OCI-M1 (cell line): ENCODE data around the gene SRL.
"Not testable (repeated sequence)": the region's sequence is repeated elsewhere in the genome, so short reads cannot be mapped to it uniquely, and the experiment has no call there.

Source experiments
- DNase-seq: peaks from one replicate; lab custom pipeline; 2025; lab: John Stamatoyannopoulos, UW

SRL gene

DNA sequence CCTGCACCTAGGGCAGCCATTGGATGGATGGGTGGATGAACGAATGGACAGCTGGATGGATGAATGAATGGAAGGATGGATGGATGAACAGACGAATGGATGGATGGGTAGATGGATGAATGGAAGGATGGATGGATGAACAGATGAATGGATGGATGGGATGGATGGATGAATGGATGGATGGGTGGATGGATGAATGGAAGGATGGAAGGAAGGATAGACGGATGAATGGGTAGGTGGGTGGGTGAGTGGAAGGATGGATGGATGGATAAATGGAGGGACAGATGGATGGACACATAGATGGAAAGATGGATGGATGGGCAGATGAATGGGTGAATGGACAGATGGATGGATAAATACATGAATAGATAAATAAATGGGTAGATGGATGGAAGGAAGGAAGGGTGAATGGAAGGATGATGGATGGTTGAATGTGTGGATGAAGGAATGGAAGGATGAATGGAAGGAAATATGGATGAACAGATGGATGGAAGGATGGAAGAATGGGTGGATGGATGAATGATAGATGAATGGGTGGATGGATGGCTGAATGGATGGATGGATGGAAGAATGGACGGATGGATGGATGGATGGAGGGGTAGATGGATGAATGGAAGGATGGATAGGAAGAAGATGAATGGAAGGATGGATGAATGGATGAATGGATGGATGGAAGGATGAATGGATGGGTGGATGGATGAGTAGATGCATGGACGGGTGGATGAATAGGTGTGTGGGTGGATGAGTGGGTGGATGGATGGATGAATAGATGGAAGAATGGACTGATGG lies 15.4 kb downstream of the SRL start:
- DNase-seq = no peak

DNA sequence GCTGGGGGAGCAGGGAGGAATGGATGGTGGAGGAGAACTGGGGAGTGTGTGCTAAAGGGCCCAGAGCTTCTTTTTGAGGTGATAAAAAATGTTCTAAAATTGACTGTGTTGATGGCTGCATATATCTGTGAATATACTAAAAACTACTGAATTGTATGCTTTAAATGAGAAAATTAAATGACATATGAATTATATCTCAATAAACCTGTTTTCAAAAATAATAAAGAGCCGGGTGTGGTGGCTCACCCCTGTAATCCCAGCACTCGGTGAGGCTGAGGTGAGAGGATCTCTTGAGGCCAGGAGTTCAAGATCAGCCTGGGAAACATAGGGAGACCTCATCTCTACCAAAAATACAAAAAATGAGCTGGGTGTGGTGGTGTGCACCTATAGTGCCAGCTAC lies 16.8 kb downstream of the SRL start:
- DNase-seq = no peak

- no peak for DNase-seq
Observed at GRCh38 chr16:4220358-4220757, 21.5 kb downstream of the SRL start.

GRCh38 chr16:4218202-4218601 lies 23.7 kb downstream of the SRL start:
- DNase-seq = no peak

GRCh38 chr16:4217204-4218131 lies 24.4 kb downstream of the SRL start:
- DNase-seq = no peak

DNA sequence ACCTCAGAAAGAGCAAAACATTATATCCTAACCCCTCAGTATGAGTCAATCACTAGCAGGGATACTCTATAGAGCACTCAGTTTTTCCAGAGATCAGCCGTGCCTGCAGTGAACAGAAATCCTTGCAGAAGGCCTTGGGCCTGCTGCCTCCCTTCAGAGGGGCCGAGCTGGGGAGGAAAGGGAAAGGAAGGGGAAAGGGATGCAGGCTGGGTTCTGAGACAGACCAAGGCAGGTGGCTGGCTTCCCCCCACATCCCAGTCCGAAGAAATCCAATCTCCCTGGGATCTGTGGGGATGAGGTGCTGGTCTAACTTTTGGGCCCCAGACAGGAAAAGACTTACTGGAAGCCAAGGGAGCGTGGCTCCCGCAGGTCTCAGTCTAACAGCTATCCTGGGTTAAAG lies 25.3 kb downstream of the SRL start:
- DNase-seq = no peak

DNA sequence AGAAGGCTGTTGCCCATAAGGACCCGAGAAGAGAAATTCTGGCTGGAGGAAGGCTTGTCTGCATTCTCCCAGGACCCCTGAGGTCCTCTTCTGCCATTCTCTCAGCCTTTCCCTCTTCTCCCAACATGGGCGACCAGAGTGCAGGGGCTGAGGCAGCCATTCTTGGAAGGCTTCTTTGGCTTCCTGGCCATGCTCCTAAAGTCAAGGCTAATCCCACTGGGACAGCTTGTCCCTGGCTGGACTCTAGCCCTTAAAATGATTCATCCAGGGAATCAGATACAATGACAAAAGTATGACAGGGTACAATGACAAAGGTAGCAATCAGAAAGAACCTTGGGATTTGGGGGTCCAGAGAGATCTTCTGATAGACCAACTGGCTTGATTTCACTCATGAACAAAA lies 26.8 kb downstream of the SRL start:
- no peak for DNase-seq

GRCh38 chr16:4214215-4214621 lies 27.7 kb downstream of the SRL start:
- DNase-seq = no peak

- no peak for DNase-seq
Observed at GRCh38 chr16:4213737-4214136, 28.1 kb downstream of the SRL start.

- no peak for DNase-seq
Observed at GRCh38 chr16:4212934-4213296, 29.0 kb downstream of the SRL start.

- no peak for DNase-seq
Observed at GRCh38 chr16:4212211-4212933, 29.5 kb downstream of the SRL start.

- DNase-seq = not testable (repeated sequence)
Observed at GRCh38 chr16:4211445-4212210, 30.3 kb downstream of the SRL start.

GRCh38 chr16:4209666-4210065 lies 32.2 kb downstream of the SRL start:
- no peak for DNase-seq

DNA sequence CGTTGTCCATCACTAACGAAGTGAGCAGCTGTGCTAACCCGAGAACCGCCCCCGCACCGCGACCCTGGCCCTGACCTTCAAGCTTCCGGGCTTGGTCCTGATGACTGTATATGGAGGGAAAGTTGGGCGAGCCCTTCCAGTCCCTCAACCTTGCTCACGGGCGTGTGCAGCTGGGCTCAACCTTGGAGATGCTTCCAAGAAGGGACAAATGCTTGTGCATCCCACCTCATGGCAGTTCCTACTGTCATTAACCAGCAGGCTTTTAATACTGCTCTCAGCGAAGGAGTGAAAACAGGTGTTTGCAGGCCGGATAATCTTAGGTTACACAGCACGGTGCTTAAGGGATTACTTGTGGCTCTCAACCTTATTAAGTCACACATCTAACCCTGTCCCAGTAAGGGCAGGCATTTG lies 33.5 kb downstream of the SRL start:
- DNase-seq = no peak

DNA sequence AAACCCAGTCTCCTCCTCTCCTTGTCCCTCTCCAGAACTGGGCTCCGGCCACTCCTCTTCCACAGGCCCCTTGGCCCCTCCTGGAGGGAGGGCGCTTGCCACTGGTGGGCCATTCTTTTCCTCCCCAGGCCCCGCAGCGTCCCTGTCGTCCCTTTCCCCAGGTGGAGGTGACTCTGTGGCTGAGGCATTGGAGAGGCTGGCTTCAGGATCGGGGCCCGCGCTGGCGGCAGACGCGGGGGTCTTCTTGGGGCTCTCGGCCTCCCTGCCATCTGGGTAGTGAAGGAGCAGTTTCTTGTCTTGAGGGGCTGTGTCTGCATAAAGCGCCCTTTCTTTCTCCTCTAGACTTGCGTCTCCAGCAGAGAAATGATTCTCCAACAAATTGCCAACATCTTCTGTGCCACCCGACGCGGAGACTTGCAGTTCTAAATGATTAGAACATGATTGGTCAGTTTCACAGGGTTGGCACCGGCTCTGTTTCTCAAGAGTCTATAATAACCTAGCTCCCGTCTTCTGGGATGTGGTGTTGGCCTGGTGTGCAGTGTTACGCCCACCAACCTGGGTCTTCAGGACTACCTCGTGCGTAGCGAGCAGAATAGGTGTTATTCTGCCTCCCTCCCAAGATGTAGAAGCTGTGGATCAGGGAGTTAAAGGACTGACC lies 34.1 kb downstream of the SRL start:
- no peak for DNase-seq

DNA sequence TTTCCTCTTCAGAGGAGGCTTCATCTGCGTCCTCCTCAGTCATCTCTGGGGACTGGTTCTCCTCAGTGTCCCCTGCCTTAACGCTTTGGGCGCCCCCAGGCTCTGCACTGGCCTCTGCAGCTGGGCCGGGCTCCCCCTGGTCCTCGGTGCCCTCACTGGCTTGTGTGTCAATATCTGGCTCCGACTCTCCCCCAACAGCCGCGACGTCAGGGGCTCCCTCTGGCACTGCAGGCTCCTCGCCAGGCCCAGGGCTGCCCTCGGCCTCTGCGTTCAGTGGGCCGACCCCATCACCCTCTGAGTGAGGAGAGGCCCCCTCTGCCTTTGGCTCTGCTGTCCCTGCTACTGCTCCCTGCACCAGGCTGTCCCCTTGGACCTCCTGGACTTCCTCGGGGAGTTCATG lies 34.7 kb downstream of the SRL start:
- no peak for DNase-seq

DNA sequence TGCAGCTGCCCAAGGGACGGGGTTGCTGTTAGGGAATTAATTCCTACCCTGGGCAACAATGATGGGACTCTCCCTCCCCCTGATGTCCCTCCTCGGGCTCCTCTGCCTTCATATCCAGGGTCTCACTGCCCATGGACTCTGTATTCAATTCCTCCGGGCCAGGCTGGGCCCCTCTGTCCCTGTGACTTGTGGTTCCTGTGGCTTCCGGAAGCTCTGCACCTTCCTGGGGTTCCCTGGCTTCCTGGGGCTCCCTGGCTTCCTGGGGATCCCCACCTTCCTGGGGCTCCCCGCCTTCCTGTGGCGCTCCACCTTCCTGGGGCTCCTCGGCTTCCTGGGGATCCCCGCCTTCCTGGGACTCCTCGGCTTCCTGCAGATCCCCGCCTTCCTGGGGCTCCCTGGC lies 35.2 kb downstream of the SRL start:
- DNase-seq = no peak

GRCh38 chr16:4205971-4206370 lies 35.9 kb downstream of the SRL start:
- no peak for DNase-seq

DNA sequence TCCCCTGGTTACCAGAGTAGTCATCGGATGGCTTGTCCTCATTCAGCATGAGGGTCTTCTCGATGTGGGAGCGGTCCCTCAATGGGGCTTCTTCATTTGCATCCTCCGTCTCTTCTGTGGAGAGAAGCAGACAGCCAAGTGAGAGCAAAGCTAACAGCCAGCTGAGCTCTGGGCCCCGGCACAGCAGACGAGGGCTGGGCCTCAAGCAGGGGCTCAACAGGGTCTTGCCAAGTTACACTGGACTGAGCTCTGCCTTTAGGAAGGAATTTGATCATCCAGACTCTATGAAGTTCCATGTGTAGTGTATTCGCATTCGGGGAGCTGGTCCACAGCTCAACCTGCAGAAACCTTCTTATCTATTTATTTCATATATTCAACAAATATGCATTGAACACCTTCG lies 37.4 kb downstream of the SRL start:
- DNase-seq = no peak

DNA sequence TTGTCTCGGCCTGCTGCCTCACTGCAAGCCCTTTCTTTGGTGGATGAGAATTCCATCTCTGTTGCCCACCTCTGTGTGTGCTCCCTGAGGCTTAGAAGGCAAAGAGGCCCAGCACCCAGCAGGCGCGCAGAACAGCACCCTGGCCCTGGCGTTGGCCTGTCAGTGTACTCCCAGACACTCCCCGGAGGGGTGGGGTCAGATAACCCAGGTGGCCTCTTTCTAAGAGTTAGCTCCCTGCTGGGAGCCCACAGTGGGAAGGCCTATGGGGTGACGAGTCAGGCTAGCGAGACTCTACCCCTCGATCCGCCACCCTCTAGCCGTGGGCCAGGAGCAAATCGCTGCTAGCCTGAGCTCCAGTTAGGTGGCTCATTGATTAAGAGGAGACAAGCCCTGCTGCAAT lies 38.1 kb downstream of the SRL start:
- no peak for DNase-seq

- no peak for DNase-seq
Observed at GRCh38 chr16:4202615-4203345, 39.1 kb downstream of the SRL start.
